Progenitor cell of endocrine pancreas (in vitro differentiated cells): Measurements from ENCODE around the gene UGT1A8. TPM values are rescaled to one million over a fixed set of nuclear protein-coding genes. Genes with fewer than 3 reads are reported as not detected.
"Not testable (repeated sequence)": the region's sequence is repeated elsewhere in the genome, so short reads cannot be mapped to it uniquely, and the experiment has no call there.

Experiments
- DNase-seq: peaks from one replicate; pipeline ENCODE4 v3.0.0; 2021; ENCODE audit warnings: low spot score; ENCODE audit not compliant: unreplicated experiment
- H3K27ac Mint-ChIP-seq: 2 replicates; pipeline ENCODE4 v1.8.0; 2021; ENCODE audit warnings: mild to moderate bottlenecking, moderate library complexity, mixed read lengths
- H3K27me3 Mint-ChIP-seq: 2 replicates; pipeline ENCODE4 v1.8.0; 2021; ENCODE audit warnings: mixed read lengths
- H3K36me3 Mint-ChIP-seq: 2 replicates; pipeline ENCODE4 v1.8.0; 2022; ENCODE audit warnings: mixed read lengths; ENCODE audit not compliant: insufficient read depth
- H3K4me1 Mint-ChIP-seq: 2 replicates; pipeline ENCODE4 v1.8.0; 2021; ENCODE audit warnings: low read depth, mixed read lengths
- H3K4me3 Mint-ChIP-seq: 2 replicates; pipeline ENCODE4 v1.8.0; 2021; ENCODE audit warnings: low read depth, mild to moderate bottlenecking, moderate library complexity, mixed read lengths
- H3K9me3 Mint-ChIP-seq: 2 replicates; pipeline ENCODE4 v1.8.0; 2021; ENCODE audit warnings: low read depth, mixed read lengths
- total RNA-seq: library from RNA; stranded (reverse); gene quantifications from 2 replicates; pipeline ENCODE4 v1.2.1, GENCODE V29; 2021
- TF ChIP-seq, protein P1 (sequence below): fragments of 200-600 bp; sonication (generic); IDR thresholded peaks from one replicate; pipeline ENCODE4 v1.5.0; 2021; ENCODE audit warnings: antibody characterized with exemption, mild to moderate bottlenecking; ENCODE audit not compliant: unreplicated experiment

Gene UGT1A8
- total RNA-seq, 1 donor from 2014 or later: not detected

GRCh38 chr2:233588400-233588799, 29.0 kb upstream of the UGT1A8 start:
- no peak for DNase-seq
- Mint-ChIP-seq H3K9me3 (no peaks in the 10 kb centered on the region), H3K27ac (no peak overlapping the region), H3K4me1 (no peaks in the 10 kb centered on the region), H3K4me3 (no peak overlapping the region), H3K27me3 (peaks cover 3% of the 10 kb centered on the region), H3K36me3 (no peaks in the 10 kb centered on the region)
- TF ChIP-seq, protein P1, sequence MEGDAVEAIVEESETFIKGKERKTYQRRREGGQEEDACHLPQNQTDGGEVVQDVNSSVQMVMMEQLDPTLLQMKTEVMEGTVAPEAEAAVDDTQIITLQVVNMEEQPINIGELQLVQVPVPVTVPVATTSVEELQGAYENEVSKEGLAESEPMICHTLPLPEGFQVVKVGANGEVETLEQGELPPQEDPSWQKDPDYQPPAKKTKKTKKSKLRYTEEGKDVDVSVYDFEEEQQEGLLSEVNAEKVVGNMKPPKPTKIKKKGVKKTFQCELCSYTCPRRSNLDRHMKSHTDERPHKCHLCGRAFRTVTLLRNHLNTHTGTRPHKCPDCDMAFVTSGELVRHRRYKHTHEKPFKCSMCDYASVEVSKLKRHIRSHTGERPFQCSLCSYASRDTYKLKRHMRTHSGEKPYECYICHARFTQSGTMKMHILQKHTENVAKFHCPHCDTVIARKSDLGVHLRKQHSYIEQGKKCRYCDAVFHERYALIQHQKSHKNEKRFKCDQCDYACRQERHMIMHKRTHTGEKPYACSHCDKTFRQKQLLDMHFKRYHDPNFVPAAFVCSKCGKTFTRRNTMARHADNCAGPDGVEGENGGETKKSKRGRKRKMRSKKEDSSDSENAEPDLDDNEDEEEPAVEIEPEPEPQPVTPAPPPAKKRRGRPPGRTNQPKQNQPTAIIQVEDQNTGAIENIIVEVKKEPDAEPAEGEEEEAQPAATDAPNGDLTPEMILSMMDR: no peak

GRCh38 chr2:233592706-233593105, 24.7 kb upstream of the UGT1A8 start:
- H3K9me3 Mint-ChIP-seq, H3K36me3 Mint-ChIP-seq, H3K4me1 Mint-ChIP-seq, H3K4me3 Mint-ChIP-seq, H3K27ac Mint-ChIP-seq, H3K27me3 Mint-ChIP-seq, DNase-seq: not testable (repeated sequence)

GRCh38 chr2:233593201-233593600, 24.2 kb upstream of the UGT1A8 start:
- H3K4me3 Mint-ChIP-seq: no peak overlapping the region
- TF ChIP-seq, protein P1: no peak
- peaks cover 9% of the 10 kb centered on the region for H3K27me3 Mint-ChIP-seq
- no peaks in the 10 kb centered on the region for H3K36me3 Mint-ChIP-seq
- H3K9me3 Mint-ChIP-seq: no peaks in the 10 kb centered on the region
- no peak overlapping the region for H3K27ac Mint-ChIP-seq
- H3K4me1 Mint-ChIP-seq: no peaks in the 10 kb centered on the region
- DNase-seq: no peak

DNA sequence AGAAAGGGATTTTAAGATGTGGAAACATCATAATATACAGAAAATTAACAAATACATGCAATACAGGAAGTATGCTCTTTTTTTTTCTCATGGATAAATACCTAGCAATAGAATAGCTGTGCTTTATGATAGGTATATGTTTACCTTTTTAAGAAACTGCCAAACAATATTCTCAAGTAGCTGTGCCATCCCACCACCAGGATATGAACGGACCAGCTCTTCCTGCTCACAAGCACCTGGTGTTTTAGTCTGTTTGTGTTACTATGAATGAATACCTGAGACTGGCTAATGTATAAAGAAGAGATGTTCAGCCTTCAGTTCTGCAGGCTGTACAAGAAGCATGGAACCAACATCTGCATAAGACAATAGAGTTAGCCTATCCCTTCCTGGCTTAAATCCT, 19.9 kb upstream of the UGT1A8 start:
- DNase-seq: no peak
- H3K4me1 Mint-ChIP-seq: no peaks in the 10 kb centered on the region
- H3K36me3 Mint-ChIP-seq: no peaks in the 10 kb centered on the region
- H3K27ac Mint-ChIP-seq: no peak overlapping the region
- peaks cover 14% of the 10 kb centered on the region for H3K27me3 Mint-ChIP-seq
- H3K4me3 Mint-ChIP-seq: no peak overlapping the region
- H3K9me3 Mint-ChIP-seq: peaks cover 5% of the 10 kb centered on the region
- TF ChIP-seq, protein P1: no peak

DNA sequence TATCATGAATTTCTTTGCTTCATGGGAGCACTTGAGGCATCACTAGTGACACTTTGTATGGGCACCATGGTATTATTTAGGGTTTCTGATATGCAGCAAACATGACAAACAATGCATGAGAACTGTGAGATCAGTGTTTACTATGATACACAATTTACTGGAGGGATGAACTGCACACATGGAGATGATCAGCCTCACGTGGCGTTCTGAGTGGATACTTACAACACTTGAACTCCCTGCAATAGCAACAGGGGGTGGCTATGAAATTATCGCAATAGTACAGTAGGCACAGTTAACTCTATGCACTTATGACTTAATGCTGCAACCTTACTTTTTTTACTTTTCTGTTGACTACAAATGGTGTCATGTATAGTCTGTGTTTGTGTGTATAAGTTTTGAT, 18.5 kb upstream of the UGT1A8 start:
- H3K4me3 Mint-ChIP-seq: no peak overlapping the region
- H3K27me3 Mint-ChIP-seq: peaks cover 11% of the 10 kb centered on the region
- H3K4me1 Mint-ChIP-seq: no peaks in the 10 kb centered on the region
- H3K27ac Mint-ChIP-seq: no peak overlapping the region
- H3K36me3 Mint-ChIP-seq: no peaks in the 10 kb centered on the region
- TF ChIP-seq, protein P1: no peak
- peaks cover 9% of the 10 kb centered on the region for H3K9me3 Mint-ChIP-seq
- DNase-seq: no peak

GRCh38 chr2:233600386-233600785, 17.0 kb upstream of the UGT1A8 start:
- Mint-ChIP-seq H3K4me3 (no peak overlapping the region), H3K27me3 (peaks cover 5% of the 10 kb centered on the region), H3K27ac (no peak overlapping the region), H3K4me1 (no peaks in the 10 kb centered on the region), H3K9me3 (peaks cover 9% of the 10 kb centered on the region), H3K36me3 (no peaks in the 10 kb centered on the region)
- TF ChIP-seq, protein P1: no peak
- no peak for DNase-seq
